GM23338 (cell line): ENCODE data around the gene PRKCQ. TPM values are rescaled to one million over a fixed set of nuclear protein-coding genes. Genes with fewer than 3 reads are reported as not detected.

Source experiments
- ATAC-seq: fragments of 200-7000 bp; cut with Tn5 transposase; 3 replicates; pipeline ENCODE4 v1.9.1; 2020
- DNase-seq: peaks from one replicate; pipeline ENCODE4 v3.0.0-alpha.2; 2015; ENCODE audit warnings: low spot score
- H2AFZ ChIP-seq: fragments of 200-600 bp; sonication (generic); 2 replicates; pipeline ENCODE4 v1.8.0; 2016; ENCODE audit warnings: antibody characterized with exemption, mild to moderate bottlenecking, moderate library complexity
- H3F3A ChIP-seq: fragments of 200-600 bp; sonication (generic); replicated peaks from 2 replicates; pipeline ENCODE4 v1.8.0; 2017; ENCODE audit warnings: antibody characterized with exemption, mixed run types, low read depth
- H3K27ac ChIP-seq: fragments of 200-600 bp; sonication (generic); 2 replicates; pipeline ENCODE4 v1.6.1; 2016; ENCODE audit warnings: low read depth
- H3K27me3 ChIP-seq: fragments of 200-600 bp; sonication (generic); 2 replicates; pipeline ENCODE4 v1.8.0; 2016; ENCODE audit warnings: mild to moderate bottlenecking, mixed run types, moderate library complexity; ENCODE audit not compliant: insufficient read depth
- H3K36me3 ChIP-seq: fragments of 200-600 bp; sonication (generic); 2 replicates; pipeline ENCODE4 v1.8.0; 2016; ENCODE audit warnings: mild to moderate bottlenecking; ENCODE audit not compliant: insufficient read depth
- H3K4me1 ChIP-seq: fragments of 200-600 bp; sonication (generic); 2 replicates; pipeline ENCODE4 v1.8.0; 2016; ENCODE audit warnings: mild to moderate bottlenecking, moderate library complexity; ENCODE audit not compliant: insufficient read depth
- H3K4me2 ChIP-seq: fragments of 200-600 bp; sonication (generic); 2 replicates; pipeline ENCODE4 v1.7.1; 2017; ENCODE audit warnings: mixed run types
- H3K4me3 ChIP-seq: fragments of 200-600 bp; sonication (generic); 2 replicates; pipeline ENCODE4 v1.6.1; 2016; ENCODE audit warnings: mixed run types
- H3K79me2 ChIP-seq: fragments of 200-600 bp; sonication (generic); replicated peaks from 2 replicates; pipeline ENCODE4 v1.8.0; 2017; ENCODE audit warnings: mild to moderate bottlenecking; ENCODE audit not compliant: insufficient read depth
- H3K9me2 ChIP-seq: fragments of 200-600 bp; sonication (generic); 2 replicates; pipeline ENCODE4 v1.8.0; 2017; ENCODE audit not compliant: insufficient read depth
- H4K20me1 ChIP-seq: fragments of 200-600 bp; sonication (generic); replicated peaks from 2 replicates; pipeline ENCODE4 v1.8.0; 2017; ENCODE audit warnings: mild to moderate bottlenecking; ENCODE audit not compliant: insufficient read depth
- H3K27ac Mint-ChIP-seq: 2 replicates; pipeline ENCODE4 v1.8.0; 2020; ENCODE audit warnings: inconsistent platforms, mild to moderate bottlenecking, moderate library complexity, mixed read lengths
- H3K27me3 Mint-ChIP-seq: 3 replicates; pipeline ENCODE4 v1.8.0; 2022; ENCODE audit warnings: low read depth, mild to moderate bottlenecking, moderate library complexity, mixed read lengths, inconsistent platforms; ENCODE audit not compliant: insufficient read depth, poor library complexity
- H3K36me3 Mint-ChIP-seq: 3 replicates; pipeline ENCODE4 v1.8.0; 2021; ENCODE audit warnings: low read depth, mild to moderate bottlenecking, inconsistent platforms, moderate library complexity, mixed read lengths
- H3K4me1 Mint-ChIP-seq: 3 replicates; pipeline ENCODE4 v1.8.0; 2020; ENCODE audit warnings: mild to moderate bottlenecking, inconsistent platforms, mixed read lengths
- H3K4me3 Mint-ChIP-seq: 3 replicates; pipeline ENCODE4 v1.8.0; 2021; ENCODE audit warnings: moderate library complexity, mild to moderate bottlenecking, inconsistent platforms, mixed read lengths
- H3K9me3 Mint-ChIP-seq: 3 replicates; pipeline ENCODE4 v1.8.0; 2020; ENCODE audit warnings: moderate library complexity, mild to moderate bottlenecking, inconsistent platforms, mixed read lengths
- CREB1 ChIP-seq: fragments of 250-450 bp; sonication (Bioruptor Pico); IDR thresholded peaks from 2 replicates; pipeline ENCODE4 v1.5.0; 2020; ENCODE audit warnings: low read depth, mild to moderate bottlenecking, moderate library complexity
- JUNB ChIP-seq: IDR thresholded peaks from one replicate; pipeline ENCODE4 v1.6.1; 2016; ENCODE audit warnings: antibody characterized with exemption; ENCODE audit not compliant: unreplicated experiment
- ZNF114 ChIP-seq: fragments of 250-450 bp; sonication (Bioruptor Pico); IDR thresholded peaks from 2 replicates; pipeline ENCODE4 v1.5.0; 2020; ENCODE audit warnings: mild to moderate bottlenecking, moderate library complexity
- ZNF462 ChIP-seq: fragments of 250-450 bp; sonication (Bioruptor Pico); IDR thresholded peaks from 2 replicates; pipeline ENCODE4 v1.5.0; 2020; ENCODE audit warnings: mild to moderate bottlenecking, moderate library complexity
- polyA plus RNA-seq: library from polyadenylated mRNA; unstranded; fragments of >200 nt; fragmentation: Nextera tagmentation; extraction: Ambion mirVana; gene quantifications from 2 replicates; pipeline ENCODE4 v1.2.1, GENCODE V29; 2016
- total RNA-seq: library from RNA; depleted of rRNA; stranded (reverse); fragments of >200 nt; shearing (Covaris generic); gene quantifications from 2 replicates; pipeline ENCODE4 v1.2.3, GENCODE V29; 2014
- TF ChIP-seq, protein P1 (sequence below): IDR thresholded peaks from one replicate; pipeline ENCODE4 v1.6.1; 2018; ENCODE audit warnings: antibody characterized with exemption; ENCODE audit not compliant: unreplicated experiment

The PRKCQ gene
- total and polyA plus RNA-seq, 2 experiments from 2014 or later, result 12.6 to 28.5 TPM

GRCh38 chr10:6386346-6386745 lies 193.7 kb downstream of the PRKCQ start (continued):
- TF ChIP-seq ZNF462 (CRISPR knock-in tag), result no peak

GRCh38 chr10:6385665-6386064 lies 194.4 kb downstream of the PRKCQ start:
- Mint-ChIP-seq H3K4me3 (no peak overlapping the region), H3K27me3 (peaks cover 2% of the 10 kb centered on the region), H3K9me3 (peaks cover 40% of the 10 kb centered on the region), H3K4me1 (no peaks in the 10 kb centered on the region), H3K27ac (no peak overlapping the region), H3K36me3 (peaks cover 19% of the 10 kb centered on the region)
- no peaks in the 10 kb centered on the region for H3K79me2 ChIP-seq
- H3F3A ChIP-seq, result no peaks in the 10 kb centered on the region
- DNase-seq (no peak), ATAC-seq (no peak)
- TF ChIP-seq JUNB, result no peak
- TF ChIP-seq CREB1 (CRISPR knock-in tag), result no peak
- TF ChIP-seq, protein P1, sequence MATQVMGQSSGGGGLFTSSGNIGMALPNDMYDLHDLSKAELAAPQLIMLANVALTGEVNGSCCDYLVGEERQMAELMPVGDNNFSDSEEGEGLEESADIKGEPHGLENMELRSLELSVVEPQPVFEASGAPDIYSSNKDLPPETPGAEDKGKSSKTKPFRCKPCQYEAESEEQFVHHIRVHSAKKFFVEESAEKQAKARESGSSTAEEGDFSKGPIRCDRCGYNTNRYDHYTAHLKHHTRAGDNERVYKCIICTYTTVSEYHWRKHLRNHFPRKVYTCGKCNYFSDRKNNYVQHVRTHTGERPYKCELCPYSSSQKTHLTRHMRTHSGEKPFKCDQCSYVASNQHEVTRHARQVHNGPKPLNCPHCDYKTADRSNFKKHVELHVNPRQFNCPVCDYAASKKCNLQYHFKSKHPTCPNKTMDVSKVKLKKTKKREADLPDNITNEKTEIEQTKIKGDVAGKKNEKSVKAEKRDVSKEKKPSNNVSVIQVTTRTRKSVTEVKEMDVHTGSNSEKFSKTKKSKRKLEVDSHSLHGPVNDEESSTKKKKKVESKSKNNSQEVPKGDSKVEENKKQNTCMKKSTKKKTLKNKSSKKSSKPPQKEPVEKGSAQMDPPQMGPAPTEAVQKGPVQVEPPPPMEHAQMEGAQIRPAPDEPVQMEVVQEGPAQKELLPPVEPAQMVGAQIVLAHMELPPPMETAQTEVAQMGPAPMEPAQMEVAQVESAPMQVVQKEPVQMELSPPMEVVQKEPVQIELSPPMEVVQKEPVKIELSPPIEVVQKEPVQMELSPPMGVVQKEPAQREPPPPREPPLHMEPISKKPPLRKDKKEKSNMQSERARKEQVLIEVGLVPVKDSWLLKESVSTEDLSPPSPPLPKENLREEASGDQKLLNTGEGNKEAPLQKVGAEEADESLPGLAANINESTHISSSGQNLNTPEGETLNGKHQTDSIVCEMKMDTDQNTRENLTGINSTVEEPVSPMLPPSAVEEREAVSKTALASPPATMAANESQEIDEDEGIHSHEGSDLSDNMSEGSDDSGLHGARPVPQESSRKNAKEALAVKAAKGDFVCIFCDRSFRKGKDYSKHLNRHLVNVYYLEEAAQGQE, result no peak
- TF ChIP-seq ZNF114, result no peak
- H3K9me2 ChIP-seq, result 0 out of 2 replicates have a peak, but pooled peaks cover 7% of the 10 kb centered on the region
- no peaks in the 10 kb centered on the region for H4K20me1 ChIP-seq
- no peaks in the 10 kb centered on the region for H3K4me1 ChIP-seq
- no peaks in the 10 kb centered on the region; the same call in 1 of the 2 replicates for H3K36me3 ChIP-seq
- H3K4me3 ChIP-seq, result no peak overlapping the region
- H2AFZ ChIP-seq, result no peak overlapping the region
- H3K27ac ChIP-seq, result no peak overlapping the region
- H3K27me3 ChIP-seq, result no peaks in the 10 kb centered on the region
- H3K4me2 ChIP-seq, result no peak overlapping the region
